ENCODE measurements around the gene STAG3. TPM values are rescaled to one million over a fixed set of nuclear protein-coding genes. Genes with fewer than 3 reads are reported as not detected.
A peak's percentile ranks its signal among the peaks of the same experiment; 100 is the strongest.
"Not testable (repeated sequence)": the region's sequence is repeated elsewhere in the genome, so short reads cannot be mapped to it uniquely, and the experiment has no call there.

Gene STAG3, protein sequence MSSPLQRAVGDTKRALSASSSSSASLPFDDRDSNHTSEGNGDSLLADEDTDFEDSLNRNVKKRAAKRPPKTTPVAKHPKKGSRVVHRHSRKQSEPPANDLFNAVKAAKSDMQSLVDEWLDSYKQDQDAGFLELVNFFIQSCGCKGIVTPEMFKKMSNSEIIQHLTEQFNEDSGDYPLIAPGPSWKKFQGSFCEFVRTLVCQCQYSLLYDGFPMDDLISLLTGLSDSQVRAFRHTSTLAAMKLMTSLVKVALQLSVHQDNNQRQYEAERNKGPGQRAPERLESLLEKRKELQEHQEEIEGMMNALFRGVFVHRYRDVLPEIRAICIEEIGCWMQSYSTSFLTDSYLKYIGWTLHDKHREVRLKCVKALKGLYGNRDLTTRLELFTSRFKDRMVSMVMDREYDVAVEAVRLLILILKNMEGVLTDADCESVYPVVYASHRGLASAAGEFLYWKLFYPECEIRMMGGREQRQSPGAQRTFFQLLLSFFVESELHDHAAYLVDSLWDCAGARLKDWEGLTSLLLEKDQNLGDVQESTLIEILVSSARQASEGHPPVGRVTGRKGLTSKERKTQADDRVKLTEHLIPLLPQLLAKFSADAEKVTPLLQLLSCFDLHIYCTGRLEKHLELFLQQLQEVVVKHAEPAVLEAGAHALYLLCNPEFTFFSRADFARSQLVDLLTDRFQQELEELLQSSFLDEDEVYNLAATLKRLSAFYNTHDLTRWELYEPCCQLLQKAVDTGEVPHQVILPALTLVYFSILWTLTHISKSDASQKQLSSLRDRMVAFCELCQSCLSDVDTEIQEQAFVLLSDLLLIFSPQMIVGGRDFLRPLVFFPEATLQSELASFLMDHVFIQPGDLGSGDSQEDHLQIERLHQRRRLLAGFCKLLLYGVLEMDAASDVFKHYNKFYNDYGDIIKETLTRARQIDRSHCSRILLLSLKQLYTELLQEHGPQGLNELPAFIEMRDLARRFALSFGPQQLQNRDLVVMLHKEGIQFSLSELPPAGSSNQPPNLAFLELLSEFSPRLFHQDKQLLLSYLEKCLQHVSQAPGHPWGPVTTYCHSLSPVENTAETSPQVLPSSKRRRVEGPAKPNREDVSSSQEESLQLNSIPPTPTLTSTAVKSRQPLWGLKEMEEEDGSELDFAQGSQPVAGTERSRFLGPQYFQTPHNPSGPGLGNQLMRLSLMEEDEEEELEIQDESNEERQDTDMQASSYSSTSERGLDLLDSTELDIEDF
- 0.57 to 1.2 TPM (median 0.64 TPM) in 3 replicates for total RNA-seq
- long read RNA-seq, partial matches to known transcripts: 0 of 2 reads
- long read RNA-seq, other reads (novel, unspliced or antisense): 2 of 2 reads

- DNase-seq (ENCODE audit: low spot score): peak; percentile 97
- Mint-ChIP-seq H3K4me3 (ENCODE audit: unreplicated experiment) (peak within 1 kb of the TSS; percentile 85), H3K27me3 (ENCODE audit: low read depth) (peaks cover 17% of the 10 kb centered on the region), H3K9me3 (ENCODE audit: low read depth) (no peaks in the 10 kb centered on the region), H3K27ac (ENCODE audit: unreplicated experiment) (no peak within 1 kb of the TSS), H3K36me3 (ENCODE audit: low read depth) (peaks cover 6% of the 10 kb centered on the region), H3K4me1 (ENCODE audit: low read depth) (peaks cover 10% of the 10 kb centered on the region)
- TF ChIP-seq CTCF (IDR thresholded peaks at IDR 0.05): no peak
These were observed at the start of gene STAG3, which contains the start of gene GPC2 for GRCh38 chr7:100177045-100178001. TSS of gene STAG3 (plus strand) at chr7:100177918. CDS start at chr7:100180557, 2,639 bp downstream. TSS of gene GPC2 (minus strand) at chr7:100177381. CDS start at chr7:100177199, 182 bp downstream.

DNA sequence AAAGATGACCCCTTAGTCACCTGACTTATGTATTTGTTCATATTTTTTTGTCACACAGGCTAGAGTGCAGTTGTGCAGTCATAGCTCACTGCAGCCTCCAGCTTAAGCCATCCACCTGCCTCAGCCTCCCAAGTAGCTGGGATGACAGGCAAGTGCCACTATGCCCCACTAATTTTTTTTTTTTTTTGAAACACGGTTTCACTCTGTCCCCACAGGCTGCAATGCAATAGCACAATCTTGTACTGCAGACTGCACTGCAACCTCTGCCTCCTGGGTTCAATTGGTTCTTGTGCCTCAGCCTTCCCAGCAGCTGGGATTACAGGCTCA is 49.1 kb upstream of the STAG3 start:
- peaks cover 21% of the 10 kb centered on the region for H3K4me1 Mint-ChIP-seq (ENCODE audit: low read depth)
- no peaks in the 10 kb centered on the region for H3K27me3 Mint-ChIP-seq (ENCODE audit: low read depth)
- H3K36me3 Mint-ChIP-seq (ENCODE audit: low read depth): no peaks in the 10 kb centered on the region
- no peak overlapping the region for H3K27ac Mint-ChIP-seq (ENCODE audit: unreplicated experiment)
- H3K9me3 Mint-ChIP-seq (ENCODE audit: low read depth): no peaks in the 10 kb centered on the region
- no peak for TF ChIP-seq CTCF (IDR thresholded peaks at IDR 0.05)
- no peak for DNase-seq (ENCODE audit: low spot score)
- H3K4me3 Mint-ChIP-seq (ENCODE audit: unreplicated experiment): peak overlapping the region; percentile 2

- not testable (repeated sequence) for H3K4me3 Mint-ChIP-seq (ENCODE audit: unreplicated experiment)
These were observed 47.5 kb upstream of the STAG3 start for GRCh38 chr7:100130220-100130607.

DNA sequence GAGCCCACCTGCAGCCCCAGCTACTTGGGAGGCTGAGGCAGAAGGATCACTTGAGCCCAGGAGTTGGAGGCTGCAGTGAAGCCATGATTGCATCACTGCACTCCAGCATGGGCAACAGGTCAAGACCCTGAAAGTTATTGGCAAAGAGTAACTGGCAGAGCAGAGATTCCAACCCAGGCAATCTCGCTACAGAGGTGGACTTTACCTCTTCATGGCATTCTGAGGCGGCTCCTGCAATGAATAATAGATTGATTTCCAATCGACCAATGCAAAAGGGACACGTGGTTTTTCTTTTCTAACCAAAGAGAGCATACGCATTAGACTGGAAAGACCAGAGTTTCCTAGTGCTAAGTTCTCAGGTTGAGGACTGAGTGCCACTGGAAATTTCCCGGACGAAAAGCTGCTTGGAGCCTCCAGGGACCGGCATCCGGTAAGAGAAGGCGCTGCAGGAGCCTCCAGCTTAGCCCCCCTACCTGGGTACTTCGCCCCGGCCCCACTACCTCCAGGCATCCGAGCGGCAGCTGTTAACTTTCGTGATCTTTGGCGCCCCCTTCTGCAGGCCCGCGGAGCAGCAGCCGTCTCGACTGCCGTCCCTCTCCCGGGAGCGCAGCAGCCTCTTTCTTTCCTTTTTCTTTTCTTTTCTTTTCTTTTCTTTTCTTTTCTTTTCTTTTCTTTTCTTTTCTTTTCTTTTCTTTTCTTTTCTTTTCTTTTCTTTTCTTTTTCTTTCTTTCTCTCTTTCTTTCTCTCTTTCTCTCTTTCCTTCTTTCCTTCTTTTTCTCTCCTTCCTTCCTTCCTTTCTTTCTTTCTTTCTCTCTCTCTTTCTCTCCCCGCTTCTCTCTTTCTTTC is 46.9 kb upstream of the STAG3 start:
- no peak overlapping the region for H3K27ac Mint-ChIP-seq (ENCODE audit: unreplicated experiment)
- H3K36me3 Mint-ChIP-seq (ENCODE audit: low read depth): no peaks in the 10 kb centered on the region
- peaks cover 17% of the 10 kb centered on the region for H3K4me1 Mint-ChIP-seq (ENCODE audit: low read depth)
- peak; percentile 92 for TF ChIP-seq CTCF (IDR thresholded peaks at IDR 0.05)
- DNase-seq (ENCODE audit: low spot score): no peak
- H3K4me3 Mint-ChIP-seq (ENCODE audit: unreplicated experiment): peak overlapping the region; percentile 4
- H3K27me3 Mint-ChIP-seq (ENCODE audit: low read depth): no peaks in the 10 kb centered on the region
- no peaks in the 10 kb centered on the region for H3K9me3 Mint-ChIP-seq (ENCODE audit: low read depth)

More at GRCh38 chr7:100130220-100130607, 47.5 kb upstream of the STAG3 start:
- not testable (repeated sequence) for H3K9me3 Mint-ChIP-seq (ENCODE audit: low read depth); H3K27ac Mint-ChIP-seq (ENCODE audit: unreplicated experiment); H3K36me3 Mint-ChIP-seq (ENCODE audit: low read depth); DNase-seq (ENCODE audit: low spot score); H3K27me3 Mint-ChIP-seq (ENCODE audit: low read depth)
- H3K4me1 Mint-ChIP-seq (ENCODE audit: low read depth): peaks cover 21% of the 10 kb centered on the region
